Tibial artery (tissue), 4 donors: ENCODE data around the gene CENPF.
"Not testable (repeated sequence)": the region's sequence is repeated elsewhere in the genome, so short reads cannot be mapped to it uniquely, and the experiment has no call there.

ENCODE experiments used
- DNase-seq, 2 donors: peaks; one replicate each; pipeline ENCODE4 v3.0.0-alpha.2; 2019
- H3K27ac ChIP-seq, 2 donors: fragments of 200-600 bp; sonication (generic) in 1 of 2; 1 replicate in 1 of 2; 2 replicates in 1 of 2; pipeline ENCODE4 v1.5.1; 2018 to 2019; ENCODE audit warnings: mild to moderate bottlenecking in 1 of 2
- H3K27me3 ChIP-seq, 2 donors: fragments of 200-600 bp; sonication (generic) in 1 of 2; one replicate each; pipeline versions ENCODE4 v1.5.1 to v1.6.0; 2016 to 2019
- H3K36me3 ChIP-seq, 3 donors: fragments of 200-600 bp; sonication (generic) in 2 of 3; one replicate each; pipeline ENCODE4 v1.5.1; 2016 to 2019; ENCODE audit warnings: mild to moderate bottlenecking in 2 of 3
- H3K4me1 ChIP-seq, 4 donors: fragments of 200-600 bp; sonication (generic) in 2 of 4; 1 replicate in 3 of 4; 2 replicates in 1 of 4; pipeline ENCODE4 v1.5.1; 2016 to 2019
- H3K4me3 ChIP-seq, 2 donors: fragments of 200-600 bp; sonication (generic) in 1 of 2; 1 replicate in 1 of 2; 2 replicates in 1 of 2; pipeline ENCODE4 v1.5.1; 2018 to 2019; ENCODE audit warnings: mild to moderate bottlenecking in 2 of 2
- H3K9me3 ChIP-seq, 3 donors: fragments of 200-600 bp; sonication (generic) in 1 of 3; one replicate each; pipeline ENCODE4 v1.5.1; 2016 to 2019
- CTCF ChIP-seq, 2 experiments: fragments of 200-600 bp in 1 of 2; fragments of 450-650 bp in 1 of 2; IDR thresholded peaks; one replicate each; pipeline ENCODE4 v1.5.1; 2017 to 2019; ENCODE audit warnings: antibody characterized with exemption in 2 of 2, mild to moderate bottlenecking in 1 of 2, moderate library complexity in 1 of 2
- intact Hi-C: fragments of 100-400 bp; cut with DNase I; formaldehyde crosslinking; loops from one replicate; pipeline ENCODE4 v1.15.0; 2023; ENCODE audit warnings: low total_unique reads

Gene CENPF

GRCh38 chr1:214664651-214665433 lies 61.8 kb downstream of the CENPF start:
- Histone ChIP-seq H3K27me3 (no peaks in the 10 kb centered on the region), H3K36me3 (no peaks in the 10 kb centered on the region), H3K27ac (no peak overlapping the region), H3K9me3 (no peaks in the 10 kb centered on the region), H3K4me3 (no peak overlapping the region), H3K4me1 (no peaks in the 10 kb centered on the region)
- DNase-seq, result no peak
- intact Hi-C loops, result no loop called here
- TF ChIP-seq CTCF (IDR thresholded peaks at IDR 0.05), result no peak

GRCh38 chr1:214665606-214666110 lies 62.7 kb downstream of the CENPF start:
- no peaks in the 10 kb centered on the region for H3K36me3 ChIP-seq
- no peak overlapping the region for H3K4me3 ChIP-seq
- H3K27me3 ChIP-seq, result no peaks in the 10 kb centered on the region
- DNase-seq, result no peak
- intact Hi-C loops, result no loop called here
- TF ChIP-seq CTCF (IDR thresholded peaks at IDR 0.05), result no peak
- H3K27ac ChIP-seq, result no peak overlapping the region
- H3K9me3 ChIP-seq, result no peaks in the 10 kb centered on the region
- H3K4me1 ChIP-seq, result no peaks in the 10 kb centered on the region

GRCh38 chr1:214666674-214667073 lies 63.7 kb downstream of the CENPF start:
- no peak for DNase-seq
- Histone ChIP-seq H3K9me3 (no peaks in the 10 kb centered on the region), H3K4me1 (no peaks in the 10 kb centered on the region), H3K4me3 (no peak overlapping the region), H3K27ac (no peak overlapping the region), H3K27me3 (no peaks in the 10 kb centered on the region), H3K36me3 (no peaks in the 10 kb centered on the region)
- intact Hi-C loops, result no loop called here
- TF ChIP-seq CTCF (IDR thresholded peaks at IDR 0.05), result no peak

- Histone ChIP-seq H3K4me3 (no peak overlapping the region), H3K36me3 (no peaks in the 10 kb centered on the region), H3K27ac (no peak overlapping the region), H3K27me3 (no peaks in the 10 kb centered on the region), H3K4me1 (no peaks in the 10 kb centered on the region), H3K9me3 (no peaks in the 10 kb centered on the region)
- TF ChIP-seq CTCF (IDR thresholded peaks at IDR 0.05), result no peak
- peak in 1 of 2 donors; percentile 28 for DNase-seq
- intact Hi-C loops, result no loop called here
Observed at GRCh38 chr1:214670098-214670497, 67.1 kb downstream of the CENPF start.

- H3K36me3 ChIP-seq, DNase-seq, H3K9me3 ChIP-seq, H3K4me3 ChIP-seq, H3K27me3 ChIP-seq, H3K4me1 ChIP-seq, H3K27ac ChIP-seq, intact Hi-C loops: not testable (repeated sequence)
Observed at GRCh38 chr1:214673029-214673428, 70.0 kb downstream of the CENPF start.

GRCh38 chr1:214673576-214673975 lies 70.6 kb downstream of the CENPF start:
- Histone ChIP-seq H3K27me3 (no peaks in the 10 kb centered on the region), H3K27ac (no peak overlapping the region), H3K4me1 (no peaks in the 10 kb centered on the region), H3K4me3 (no peak overlapping the region), H3K9me3 (no peaks in the 10 kb centered on the region), H3K36me3 (no peaks in the 10 kb centered on the region)
- no peak for DNase-seq
- intact Hi-C loops, result no loop called here
- TF ChIP-seq CTCF (IDR thresholded peaks at IDR 0.05), result no peak

GRCh38 chr1:214675524-214675923 lies 72.5 kb downstream of the CENPF start:
- H3K27ac ChIP-seq, DNase-seq, intact Hi-C loops, H3K36me3 ChIP-seq, H3K4me1 ChIP-seq, H3K9me3 ChIP-seq, H3K4me3 ChIP-seq, H3K27me3 ChIP-seq: not testable (repeated sequence)
